HEK293T (cell line): ENCODE data around the gene TXK.

ENCODE experiments used
- CTCF ChIA-PET: fragments of 350-600 bp; formaldehyde crosslinking; extraction: SDS; loops from one replicate; lab custom pipeline; 2021; ENCODE audit warnings: antibody characterized with exemption, inconsistent platforms; lab: Yijun Ruan, JAX
- POLR2A ChIA-PET: fragments of 350-600 bp; formaldehyde crosslinking; extraction: SDS; loops from one replicate; lab custom pipeline; 2020; ENCODE audit warnings: antibody characterized with exemption, inconsistent platforms; lab: Yijun Ruan, JAX
- DNase-seq: peaks from one replicate; pipeline ENCODE4 v3.0.0; 2012; ENCODE audit warnings: mixed read lengths; ENCODE audit errors: extremely low spot score
- ARNT ChIP-seq: fragments of 450-650 bp; IDR thresholded peaks from 2 replicates; pipeline ENCODE4 v1.6.1; 2017; ENCODE audit warnings: mild to moderate bottlenecking
- BHLHE40 ChIP-seq: fragments of 450-650 bp; IDR thresholded peaks from 2 replicates; pipeline ENCODE4 v1.6.1; 2016; ENCODE audit warnings: mild to moderate bottlenecking, moderate library complexity, borderline replicate concordance
- CTBP1 ChIP-seq: fragments of 450-650 bp; IDR thresholded peaks from 2 replicates; pipeline ENCODE4 v1.6.1; 2016; ENCODE audit warnings: borderline replicate concordance
- ELF4 ChIP-seq: fragments of 450-650 bp; IDR thresholded peaks from 2 replicates; pipeline ENCODE4 v1.6.1; 2017; ENCODE audit warnings: antibody characterized with exemption
- FOXA1 ChIP-seq: fragments of 450-650 bp; IDR thresholded peaks from 2 replicates; pipeline ENCODE4 v1.6.1; 2016; ENCODE audit warnings: mild to moderate bottlenecking
- FOXK2 ChIP-seq: fragments of 450-650 bp; IDR thresholded peaks from 2 replicates; pipeline ENCODE4 v1.6.1; 2016; ENCODE audit warnings: mild to moderate bottlenecking
- FOXM1 ChIP-seq: fragments of 450-650 bp; IDR thresholded peaks from 2 replicates; pipeline ENCODE4 v1.6.1; 2017; ENCODE audit warnings: mild to moderate bottlenecking, borderline replicate concordance
- HDGF ChIP-seq: fragments of 450-650 bp; IDR thresholded peaks from 2 replicates; pipeline ENCODE4 v1.6.1; 2017; ENCODE audit warnings: antibody characterized with exemption, borderline replicate concordance
- L3MBTL2 ChIP-seq: fragments of 450-650 bp; conservative IDR thresholded peaks from 2 replicates; pipeline ENCODE4 v1.6.1; 2016; ENCODE audit warnings: mild to moderate bottlenecking
- LEF1 ChIP-seq: fragments of 450-650 bp; IDR thresholded peaks from 2 replicates; pipeline ENCODE4 v1.6.1; 2017; ENCODE audit warnings: mild to moderate bottlenecking, borderline replicate concordance
- NFRKB ChIP-seq: fragments of 450-650 bp; IDR thresholded peaks from 2 replicates; pipeline ENCODE4 v1.6.1; 2016; ENCODE audit warnings: mild to moderate bottlenecking, moderate library complexity
- SP1 ChIP-seq: fragments of 450-650 bp; IDR thresholded peaks from 2 replicates; pipeline ENCODE4 v1.6.1; 2017
- SUZ12 ChIP-seq: fragments of 450-650 bp; IDR thresholded peaks from 2 replicates; pipeline ENCODE4 v1.6.1; 2016; ENCODE audit warnings: mild to moderate bottlenecking
- TARDBP ChIP-seq: fragments of 450-650 bp; IDR thresholded peaks from 2 replicates; pipeline ENCODE4 v1.6.1; 2016
- ZNF384 ChIP-seq: fragments of 450-650 bp; IDR thresholded peaks from 2 replicates; pipeline ENCODE4 v1.6.1; 2016
- TF ChIP-seq, protein P1 (sequence below): fragments of 450-650 bp; IDR thresholded peaks from 2 replicates; pipeline ENCODE4 v1.6.1; 2016

Gene TXK

DNA sequence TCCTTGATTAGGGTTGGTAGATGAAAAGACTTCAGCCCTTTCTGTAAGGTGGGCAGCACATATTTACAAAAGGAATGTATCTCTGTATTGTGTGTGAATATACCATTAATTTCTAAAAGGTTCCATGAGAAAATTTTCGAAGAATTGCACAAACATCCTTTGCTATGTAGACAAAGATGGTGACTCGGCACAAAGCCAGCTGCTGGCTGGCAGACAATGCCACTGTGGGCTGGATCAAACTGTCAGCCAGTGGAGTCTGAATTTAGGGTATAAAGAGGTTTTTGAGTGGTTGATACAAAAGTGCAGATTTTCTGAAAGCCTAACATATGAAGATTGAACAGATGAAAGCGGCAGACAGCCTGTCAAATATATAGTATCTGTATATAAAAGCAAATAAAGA lies 5.6 kb upstream of the TXK start:
- ChIA-PET POLR2A (no interaction called here), CTCF (no interaction called here)
- no peak for DNase-seq
- TF ChIP-seq ARNT (no peak), BHLHE40 (no peak)

DNA sequence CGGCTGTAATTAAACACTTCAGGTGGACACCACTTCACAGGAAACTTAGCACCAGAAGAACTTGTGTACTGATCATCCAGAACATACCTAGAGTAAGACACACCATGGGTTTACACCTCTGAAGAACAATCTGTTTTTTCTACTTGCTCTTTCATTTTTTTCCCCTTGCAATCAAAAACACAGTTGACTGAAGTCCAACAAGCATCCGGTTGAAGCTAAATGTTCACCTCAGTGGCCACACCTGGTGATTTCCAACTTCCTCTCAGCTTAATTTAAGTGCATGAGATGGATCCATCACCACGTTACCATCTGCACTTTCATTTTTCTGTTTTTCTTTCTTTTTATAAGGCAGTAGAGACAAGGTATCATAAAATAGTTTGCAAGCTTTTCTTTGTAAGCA lies 4.9 kb upstream of the TXK start:
- DNase-seq, result no peak
- TF ChIP-seq, protein P1, sequence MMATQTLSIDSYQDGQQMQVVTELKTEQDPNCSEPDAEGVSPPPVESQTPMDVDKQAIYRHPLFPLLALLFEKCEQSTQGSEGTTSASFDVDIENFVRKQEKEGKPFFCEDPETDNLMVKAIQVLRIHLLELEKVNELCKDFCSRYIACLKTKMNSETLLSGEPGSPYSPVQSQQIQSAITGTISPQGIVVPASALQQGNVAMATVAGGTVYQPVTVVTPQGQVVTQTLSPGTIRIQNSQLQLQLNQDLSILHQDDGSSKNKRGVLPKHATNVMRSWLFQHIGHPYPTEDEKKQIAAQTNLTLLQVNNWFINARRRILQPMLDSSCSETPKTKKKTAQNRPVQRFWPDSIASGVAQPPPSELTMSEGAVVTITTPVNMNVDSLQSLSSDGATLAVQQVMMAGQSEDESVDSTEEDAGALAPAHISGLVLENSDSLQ, result no peak
- TF ChIP-seq ARNT, result no peak
- no peak for TF ChIP-seq BHLHE40
- no peak for TF ChIP-seq HDGF
- no peak for TF ChIP-seq FOXM1
- TF ChIP-seq CTBP1, result no peak
- no peak for TF ChIP-seq TARDBP
- no peak for TF ChIP-seq SP1
- TF ChIP-seq SUZ12, result no peak
- TF ChIP-seq NFRKB, result no peak
- TF ChIP-seq FOXK2, result no peak
- POLR2A ChIA-PET, result no interaction called here
- CTCF ChIA-PET, result no interaction called here

DNA sequence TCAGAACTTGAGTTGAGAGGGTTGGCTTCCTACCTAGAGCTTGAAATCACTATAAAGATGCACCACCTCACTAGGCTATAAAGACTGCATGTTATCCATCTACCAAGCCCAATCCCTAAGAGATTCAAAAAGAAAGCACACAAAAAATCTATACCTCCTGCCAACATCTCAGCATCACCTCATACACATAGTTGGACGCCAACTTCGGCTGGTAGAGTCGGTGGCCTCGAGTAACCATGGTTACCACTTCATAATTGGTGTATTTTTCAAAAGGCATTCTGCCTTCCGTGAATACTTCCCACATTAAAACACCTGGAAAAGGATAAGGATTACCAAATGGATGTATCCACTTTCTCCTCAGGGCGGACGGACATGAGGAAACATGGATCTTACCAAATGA lies 4.5 kb upstream of the TXK start:
- no peak for DNase-seq
- ChIA-PET CTCF (no interaction called here), POLR2A (no interaction called here)
- no peak for TF ChIP-seq LEF1
- TF ChIP-seq ARNT, result no peak
- no peak for TF ChIP-seq ZNF384
- no peak for TF ChIP-seq SP1
- no peak for TF ChIP-seq NFRKB
- TF ChIP-seq BHLHE40, result no peak
- TF ChIP-seq ELF4, result no peak
- no peak for TF ChIP-seq CTBP1
- no peak for TF ChIP-seq FOXM1
- no peak for TF ChIP-seq L3MBTL2
- TF ChIP-seq TARDBP, result no peak

DNA sequence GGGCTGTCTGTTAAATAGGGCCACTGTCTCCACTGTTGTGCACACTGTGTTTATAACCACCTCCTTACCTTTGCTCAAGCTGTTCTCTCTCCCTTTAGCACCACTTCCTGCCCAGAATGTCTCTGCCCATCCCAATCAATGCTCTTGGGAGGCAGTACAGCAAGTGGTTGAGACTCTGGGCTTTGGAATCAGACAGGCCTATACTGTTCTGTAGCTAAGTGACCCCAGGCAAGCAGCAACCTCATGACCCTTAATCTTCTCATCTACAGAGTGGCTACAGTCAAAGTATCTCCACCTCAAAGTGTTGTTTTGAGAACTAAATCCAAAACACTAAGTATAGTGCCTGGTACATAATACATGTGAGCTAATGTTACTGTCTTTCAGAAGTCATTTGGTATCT lies 3.8 kb upstream of the TXK start:
- TF ChIP-seq SP1, result no peak
- TF ChIP-seq FOXK2, result no peak
- no peak for TF ChIP-seq SUZ12
- no peak for TF ChIP-seq CTBP1
- no peak for TF ChIP-seq LEF1
- TF ChIP-seq L3MBTL2, result no peak
- no peak for TF ChIP-seq HDGF
- TF ChIP-seq, protein P1, result no peak
- no peak for TF ChIP-seq FOXA1
- TF ChIP-seq BHLHE40, result no peak
- no peak for TF ChIP-seq FOXM1
- TF ChIP-seq ARNT, result no peak
- no peak for TF ChIP-seq ZNF384
- no peak for TF ChIP-seq TARDBP
- TF ChIP-seq NFRKB, result no peak
- no peak for TF ChIP-seq ELF4
- no peak for DNase-seq
- ChIA-PET CTCF (no interaction called here), POLR2A (no interaction called here)

DNA sequence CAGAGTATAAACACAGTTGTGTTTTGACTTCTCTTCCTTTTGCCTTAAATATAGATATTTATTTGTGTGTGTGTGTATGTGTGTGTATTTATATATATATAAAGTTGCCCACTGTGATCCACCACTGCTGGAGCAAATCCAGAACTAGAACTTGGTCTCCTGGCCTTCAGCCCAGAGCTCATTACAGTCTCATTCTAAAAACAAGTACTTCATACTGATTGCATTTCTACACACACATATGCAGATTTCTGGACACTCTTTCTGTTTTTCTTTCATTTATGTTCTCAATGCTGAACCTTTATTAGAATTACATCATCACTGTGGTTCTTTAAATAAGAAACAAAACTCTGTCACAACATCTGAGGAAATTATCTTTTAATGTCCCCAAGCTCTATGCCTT lies 381 bp downstream of the TXK start:
- no peak for DNase-seq
- CTCF ChIA-PET, result interaction anchor here (0.6 kb wide), 2 partner anchors 20 to 47 kb away, joined by 3 to 15 read pairs; no protein-coding TSS in a partner anchor
- TF ChIP-seq FOXM1, result no peak
- TF ChIP-seq BHLHE40, result no peak
- no peak for TF ChIP-seq ARNT
- TF ChIP-seq SP1, result no peak
- TF ChIP-seq ZNF384, result no peak
- no peak for TF ChIP-seq FOXA1
- TF ChIP-seq FOXK2, result no peak
- POLR2A ChIA-PET, result no interaction called here

DNA sequence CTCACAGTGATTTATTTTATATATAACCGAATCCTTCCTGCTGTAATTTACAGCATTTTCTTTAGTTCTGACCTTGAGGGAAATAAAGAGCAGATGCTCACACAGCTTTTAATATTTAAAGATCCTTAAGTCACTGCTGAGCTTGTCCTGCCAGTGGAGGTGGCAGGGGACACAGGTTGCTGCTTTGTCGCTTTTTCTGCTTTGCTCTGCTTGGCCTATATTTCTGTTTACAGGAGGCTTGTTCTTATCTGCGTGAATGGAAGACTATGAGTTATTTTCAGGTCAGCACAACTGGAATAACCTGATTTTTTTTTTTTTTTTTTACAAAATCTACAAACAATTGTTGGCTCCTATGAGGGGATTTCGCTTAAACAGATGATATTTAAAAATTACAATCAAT lies 2.3 kb downstream of the TXK start:
- ChIA-PET POLR2A (no interaction called here), CTCF (interaction anchor here (0.6 kb wide), 1 partner anchor 128 kb away, joined by 4 read pairs; no protein-coding TSS in a partner anchor)
- TF ChIP-seq ELF4 (no peak), L3MBTL2 (no peak), FOXM1 (no peak), NFRKB (no peak), CTBP1 (no peak)
- TF ChIP-seq, protein P1, result no peak
- DNase-seq, result no peak

DNA sequence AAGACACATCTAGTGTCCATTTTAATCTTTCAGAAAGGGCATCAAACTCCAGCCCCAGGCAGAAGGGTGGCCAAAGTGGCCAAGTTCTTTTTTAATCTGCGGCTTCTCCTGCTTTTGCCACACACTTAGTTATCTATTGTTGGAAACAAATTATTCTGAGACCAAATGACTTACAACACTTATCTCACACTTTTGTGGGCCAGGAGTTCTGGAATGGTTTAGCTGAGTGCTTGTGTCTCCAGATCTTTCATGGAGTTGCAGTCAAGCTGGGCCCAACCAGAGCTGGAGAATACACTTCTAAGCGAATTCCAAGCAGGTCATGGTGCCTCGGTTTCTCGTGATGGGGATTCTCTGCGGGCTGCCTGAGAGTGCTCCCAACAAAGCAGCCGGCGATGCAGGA lies 4.0 kb downstream of the TXK start:
- DNase-seq, result no peak
- CTCF ChIA-PET, result no interaction called here
- TF ChIP-seq ZNF384 (no peak), HDGF (no peak), ARNT (no peak), FOXA1 (no peak), NFRKB (no peak), SUZ12 (no peak), CTBP1 (no peak), L3MBTL2 (no peak), ELF4 (no peak), FOXM1 (no peak), TARDBP (no peak), BHLHE40 (no peak), SP1 (no peak), FOXK2 (no peak), LEF1 (no peak)
- TF ChIP-seq, protein P1, result no peak
- POLR2A ChIA-PET, result no interaction called here
